ENCODE results near the gene TFIP11. TPM values are rescaled to one million over a fixed set of nuclear protein-coding genes. Genes with fewer than 3 reads are reported as not detected.

Gene TFIP11
- total RNA-seq, 4 donors from 2014 or later, result 30.7 to 66.7 (median 50.0) TPM

GRCh38 chr22:26453812-26454500, 58.3 kb downstream of the TFIP11 start:
- 90 to 94% methylated on average over 5 of the region's 5 CpGs for WGBS, 2 donors
- intact Hi-C loops (cut with DNase I), result no loop called here
- H3K9me3 ChIP-seq, result no peaks in the 10 kb centered on the region
- no peaks in the 10 kb centered on the region for H3K4me1 ChIP-seq
- H3K36me3 ChIP-seq, result peaks cover 24 to 38% of the 10 kb centered on the region in 2 donors
- no peak overlapping the region for H3K4me3 ChIP-seq (replicated peaks in 1 of 3)
- H3K27ac ChIP-seq, result no peak overlapping the region
- no peaks in the 10 kb centered on the region for H3K27me3 ChIP-seq
- DNase-seq, result no peak
- TF ChIP-seq CTCF (IDR thresholded peaks at IDR 0.05) (no peak), POLR2A (IDR thresholded peaks at IDR 0.05) (no peak)

GRCh38 chr22:26453216-26453615, 59.1 kb downstream of the TFIP11 start:
- TF ChIP-seq CTCF (IDR thresholded peaks at IDR 0.05), result no peak
- TF ChIP-seq POLR2A (IDR thresholded peaks at IDR 0.05), result no peak
- WGBS, 2 donors, result 91% methylated on average over 9 of the region's 9 CpGs
- H3K9me3 ChIP-seq, result no peaks in the 10 kb centered on the region
- H3K27me3 ChIP-seq, result no peaks in the 10 kb centered on the region
- intact Hi-C loops (cut with DNase I), result no loop called here
- no peaks in the 10 kb centered on the region for H3K4me1 ChIP-seq
- H3K36me3 ChIP-seq, result peaks cover 23 to 38% of the 10 kb centered on the region in 2 donors
- no peak for DNase-seq
- no peak overlapping the region for H3K4me3 ChIP-seq (replicated peaks in 1 of 3)
- no peak overlapping the region for H3K27ac ChIP-seq

GRCh38 chr22:26452236-26453016, 59.8 kb downstream of the TFIP11 start:
- Histone ChIP-seq H3K9me3 (no peaks in the 10 kb centered on the region), H3K27ac (no peak overlapping the region), H3K27me3 (no peaks in the 10 kb centered on the region), H3K4me1 (no peaks in the 10 kb centered on the region), H3K4me3 (replicated peaks in 1 of 3) (no peak overlapping the region), H3K36me3 (peaks cover 18 to 30% of the 10 kb centered on the region in 2 donors)
- intact Hi-C loops (cut with DNase I), result no loop called here
- no peak for DNase-seq
- WGBS, 2 donors, result 90 to 93% methylated on average over 21 to 23 of the region's 23 CpGs
- TF ChIP-seq CTCF (IDR thresholded peaks at IDR 0.05) (no peak), POLR2A (IDR thresholded peaks at IDR 0.05) (no peak)

DNA sequence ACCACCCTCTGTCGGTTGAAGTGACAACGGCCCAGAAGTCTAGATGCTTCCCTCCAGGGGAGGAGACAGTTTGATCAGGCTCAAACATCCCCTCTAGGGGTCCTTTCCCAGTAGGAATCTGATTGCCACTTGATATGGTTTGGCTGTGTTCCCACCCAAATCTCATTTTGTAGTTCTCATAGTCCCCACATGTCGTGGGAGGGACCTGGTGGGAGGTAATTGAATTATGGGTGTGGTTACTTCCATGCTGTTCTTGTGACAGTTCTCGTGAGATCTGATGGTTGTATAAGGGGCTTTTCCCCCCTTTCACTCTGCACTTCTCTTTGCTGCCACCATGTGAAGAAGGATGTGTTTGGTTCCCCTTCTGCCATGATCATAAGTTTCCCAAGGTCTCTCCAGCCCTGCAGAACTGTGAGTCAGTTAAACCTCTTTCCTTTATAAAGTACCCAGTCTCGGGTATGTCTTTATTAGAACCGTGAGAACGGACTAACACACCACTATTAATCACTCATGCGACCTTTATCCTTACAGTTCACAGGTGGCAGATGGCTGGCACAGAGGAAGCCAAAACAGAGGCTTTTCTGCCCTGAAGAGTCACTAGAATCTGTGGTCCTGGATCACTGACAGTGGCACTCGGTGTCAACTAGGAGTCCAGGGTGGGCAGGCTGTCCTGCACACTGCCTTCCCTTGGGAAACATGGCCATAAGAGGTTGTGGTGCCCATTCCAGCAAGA, 61.7 kb downstream of the TFIP11 start:
- no peaks in the 10 kb centered on the region for H3K9me3 ChIP-seq
- TF ChIP-seq CTCF (IDR thresholded peaks at IDR 0.05) (no peak), POLR2A (IDR thresholded peaks at IDR 0.05) (no peak)
- peaks cover 18 to 27% of the 10 kb centered on the region in 2 donors for H3K36me3 ChIP-seq
- H3K27me3 ChIP-seq, result no peaks in the 10 kb centered on the region
- H3K27ac ChIP-seq, result no peak overlapping the region
- H3K4me1 ChIP-seq, result no peaks in the 10 kb centered on the region
- H3K4me3 ChIP-seq (replicated peaks in 1 of 3), result no peak overlapping the region
- 88 to 90% methylated on average over 9 of the region's 9 CpGs for WGBS, 2 donors
- no peak for DNase-seq
- intact Hi-C loops (cut with DNase I), result no loop called here
